K562 (cell line): Measurements from ENCODE around the gene SPHK1. TPM values are rescaled to one million over a fixed set of nuclear protein-coding genes. Genes with fewer than 3 reads are reported as not detected.
A peak's percentile ranks its signal among the peaks of the same experiment; 100 is the strongest.

Source experiments
- CBX3 ChIP-seq, 2 experiments: IDR thresholded peaks; 1 replicate in 1 of 2; 2 replicates in 1 of 2; pipeline ENCODE4 v1.6.1; 2012; ENCODE audit warnings: inconsistent platforms in 2 of 2, low read length in 2 of 2, borderline replicate concordance in 1 of 2, control low read depth in 1 of 2
- CREBBP ChIP-seq: IDR thresholded peaks from one replicate; pipeline ENCODE4 v1.6.1; 2012; ENCODE audit warnings: low read depth, mild to moderate bottlenecking, control low read depth, inconsistent platforms, low read length
- DNMT1 ChIP-seq: fragments of 450-650 bp; IDR thresholded peaks from 2 replicates; pipeline ENCODE4 v1.6.1; 2016; ENCODE audit warnings: antibody characterized with exemption, mild to moderate bottlenecking
- GATAD2A ChIP-seq: fragments of 450-650 bp; IDR thresholded peaks from 2 replicates; pipeline ENCODE4 v1.6.1; 2017
- GTF2E2 ChIP-seq: fragments of 200-800 bp; sonication (Bioruptor generic); IDR thresholded peaks from 2 replicates; pipeline ENCODE4 v1.6.1; 2016; ENCODE audit warnings: missing genetic modification characterization, missing compliant biosample characterization
- NR2C2 ChIP-seq, 2 experiments: fragments of 200-800 bp in 1 of 2; sonication (Bioruptor generic) in 1 of 2; sonication (generic) in 1 of 2; formaldehyde crosslinking in 1 of 2; IDR thresholded peaks; 2 replicates each; pipeline versions ENCODE4 v1.6.1 to v1.8.0; 2016 to 2022; ENCODE audit warnings: mild to moderate bottlenecking in 1 of 2, missing compliant biosample characterization in 1 of 2, missing genetic modification characterization in 1 of 2, missing genetic modification reagents in 1 of 2
- RBM17 ChIP-seq: fragments of 200-400 bp; formaldehyde crosslinking; IDR thresholded peaks from 2 replicates; pipeline ENCODE4 v1.6.1; 2017; ENCODE audit warnings: low read depth, mild to moderate bottlenecking, low read length, borderline replicate concordance
- RBM25 ChIP-seq: fragments of 200-400 bp; formaldehyde crosslinking; IDR thresholded peaks from 2 replicates; pipeline ENCODE4 v1.6.1; 2018; ENCODE audit warnings: low read length, low read depth, moderate library complexity; ENCODE audit not compliant: severe bottlenecking
- RUNX1 ChIP-seq: sonication (generic); IDR thresholded peaks from 2 replicates; pipeline ENCODE4 v1.6.1; 2016; ENCODE audit warnings: antibody characterized with exemption, low read depth
- SMARCA5 ChIP-seq: fragments of 450-650 bp; IDR thresholded peaks from 2 replicates; pipeline ENCODE4 v1.6.1; 2016
- SNRNP70 ChIP-seq: fragments of 200-400 bp; formaldehyde crosslinking; optimal IDR thresholded peaks from 2 replicates; pipeline ENCODE3; 2017; ENCODE audit warnings: low read depth, low read length
- SRSF9 ChIP-seq: fragments of 200-400 bp; formaldehyde crosslinking; IDR thresholded peaks from 2 replicates; pipeline ENCODE4 v1.6.1; 2017; ENCODE audit warnings: low read depth, low read length, borderline replicate concordance
- ZNF436 ChIP-seq: fragments of 250-450, 450-650 bp; sonication (Bioruptor Pico); formaldehyde crosslinking; IDR thresholded peaks from 2 replicates; pipeline ENCODE4 v1.7.0; 2020; ENCODE audit warnings: mild to moderate bottlenecking
- polyA plus RNA-seq, 8 experiments: library from polyadenylated mRNA; depleted of rRNA in 4 of 8; stranded (reverse) in 5 of 8; unstranded in 3 of 8; fragments of >200 nt; fragmentation: Nextera tagmentation in 2 of 8; fragmentation: Illumina TruSeq in 1 of 8; extraction: Ambion mirVana in 2 of 8; extraction: Trizol in 1 of 8; gene quantifications; 2 replicates each; pipeline versions ENCODE4 v1.2.1 to v1.2.3, GENCODE V29; 2011 to 2014; ENCODE audit warnings: inconsistent platforms in 1 of 8, missing spikeins in 1 of 8
- total RNA-seq, 7 experiments: library from RNA; depleted of rRNA in 6 of 7; stranded (reverse); fragments of >200 nt in 6 of 7; fragmentation: Illumina TruSeq in 2 of 7; extraction: Trizol in 2 of 7; gene quantifications; 2 replicates each; pipeline versions ENCODE4 v1.2.1 to v1.2.3, GENCODE V29; 2011 to 2021; ENCODE audit warnings: low replicate concordance in 1 of 7
- TF ChIP-seq, protein P1 (sequence below): fragments of 250-450 bp; sonication (Bioruptor Pico); IDR thresholded peaks from 2 replicates; pipeline ENCODE4 v1.5.0; 2020; ENCODE audit warnings: mild to moderate bottlenecking, borderline replicate concordance
- TF ChIP-seq, protein P2 (sequence below): sonication (generic); formaldehyde crosslinking; IDR thresholded peaks from 2 replicates; pipeline ENCODE4 v1.8.0; 2022; ENCODE audit warnings: mild to moderate bottlenecking, missing genetic modification reagents
- TF ChIP-seq, protein P3 (sequence below): IDR thresholded peaks from 3 replicates; pipeline ENCODE4 v1.6.1; 2011; ENCODE audit warnings: borderline replicate concordance, mild to moderate bottlenecking, moderate library complexity; ENCODE audit not compliant: insufficient read length; ENCODE audit errors: extremely low read depth
- TF ChIP-seq, protein P4 (sequence below): fragments of 250-450 bp; sonication (Bioruptor Pico); IDR thresholded peaks from 2 replicates; pipeline ENCODE4 v1.5.0; 2020; ENCODE audit warnings: mild to moderate bottlenecking
- TF ChIP-seq, protein P5 (sequence below): sonication (generic); formaldehyde crosslinking; IDR thresholded peaks from 2 replicates; pipeline ENCODE4 v1.8.0; 2023; ENCODE audit warnings: mild to moderate bottlenecking, missing genetic modification reagents

Gene SPHK1
- total and polyA plus RNA-seq, 9 of the 15 experiments (the other 6 are each of a cell fraction or from before 2014, with no cell fraction given), result 0.21 to 60.3 (median 14.5) TPM

DNA sequence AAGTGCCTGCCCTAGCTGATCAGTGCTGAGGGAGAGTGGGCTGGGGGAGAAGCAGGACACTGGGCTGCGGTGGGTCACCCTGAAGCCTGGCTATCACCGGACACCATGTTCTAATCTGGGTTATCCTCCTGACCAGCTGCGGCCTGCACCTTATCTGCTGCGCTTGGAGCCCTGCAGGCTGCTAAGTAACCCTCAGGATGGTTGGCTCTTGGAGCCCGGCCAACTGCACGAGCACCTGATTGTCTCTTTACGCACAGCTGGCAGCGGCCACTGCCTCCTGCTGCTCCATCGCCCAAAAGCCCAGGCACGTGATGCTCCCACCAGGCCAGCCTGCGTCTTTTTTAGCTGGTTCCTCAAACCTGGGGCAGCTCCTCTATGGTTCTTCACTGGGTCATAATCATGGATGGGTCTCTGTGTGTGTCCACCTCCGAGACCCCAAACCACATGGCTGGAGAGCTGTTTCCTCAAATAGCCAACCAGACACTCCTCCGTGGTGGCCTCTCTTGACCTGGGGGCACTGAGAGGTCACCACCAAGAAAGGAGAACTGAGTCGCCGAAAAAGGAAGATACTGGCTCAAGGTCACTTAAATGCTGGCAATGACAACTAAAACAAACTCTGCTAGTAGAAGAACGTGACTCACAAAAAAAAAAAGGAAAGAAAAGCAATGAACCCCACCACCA is 21.7 kb downstream of the SPHK1 start (continued):
- TF ChIP-seq CREBBP, result no peak
- TF ChIP-seq ZNF436 (CRISPR knock-in tag), result no peak
- TF ChIP-seq GTF2E2 (tag), result no peak
- no peak for TF ChIP-seq RBM25
- TF ChIP-seq, protein P1, sequence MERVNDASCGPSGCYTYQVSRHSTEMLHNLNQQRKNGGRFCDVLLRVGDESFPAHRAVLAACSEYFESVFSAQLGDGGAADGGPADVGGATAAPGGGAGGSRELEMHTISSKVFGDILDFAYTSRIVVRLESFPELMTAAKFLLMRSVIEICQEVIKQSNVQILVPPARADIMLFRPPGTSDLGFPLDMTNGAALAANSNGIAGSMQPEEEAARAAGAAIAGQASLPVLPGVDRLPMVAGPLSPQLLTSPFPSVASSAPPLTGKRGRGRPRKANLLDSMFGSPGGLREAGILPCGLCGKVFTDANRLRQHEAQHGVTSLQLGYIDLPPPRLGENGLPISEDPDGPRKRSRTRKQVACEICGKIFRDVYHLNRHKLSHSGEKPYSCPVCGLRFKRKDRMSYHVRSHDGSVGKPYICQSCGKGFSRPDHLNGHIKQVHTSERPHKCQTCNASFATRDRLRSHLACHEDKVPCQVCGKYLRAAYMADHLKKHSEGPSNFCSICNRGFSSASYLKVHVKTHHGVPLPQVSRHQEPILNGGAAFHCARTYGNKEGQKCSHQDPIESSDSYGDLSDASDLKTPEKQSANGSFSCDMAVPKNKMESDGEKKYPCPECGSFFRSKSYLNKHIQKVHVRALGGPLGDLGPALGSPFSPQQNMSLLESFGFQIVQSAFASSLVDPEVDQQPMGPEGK (CRISPR knock-in tag), result no peak
- no peak for TF ChIP-seq SNRNP70
- TF ChIP-seq, protein P2, sequence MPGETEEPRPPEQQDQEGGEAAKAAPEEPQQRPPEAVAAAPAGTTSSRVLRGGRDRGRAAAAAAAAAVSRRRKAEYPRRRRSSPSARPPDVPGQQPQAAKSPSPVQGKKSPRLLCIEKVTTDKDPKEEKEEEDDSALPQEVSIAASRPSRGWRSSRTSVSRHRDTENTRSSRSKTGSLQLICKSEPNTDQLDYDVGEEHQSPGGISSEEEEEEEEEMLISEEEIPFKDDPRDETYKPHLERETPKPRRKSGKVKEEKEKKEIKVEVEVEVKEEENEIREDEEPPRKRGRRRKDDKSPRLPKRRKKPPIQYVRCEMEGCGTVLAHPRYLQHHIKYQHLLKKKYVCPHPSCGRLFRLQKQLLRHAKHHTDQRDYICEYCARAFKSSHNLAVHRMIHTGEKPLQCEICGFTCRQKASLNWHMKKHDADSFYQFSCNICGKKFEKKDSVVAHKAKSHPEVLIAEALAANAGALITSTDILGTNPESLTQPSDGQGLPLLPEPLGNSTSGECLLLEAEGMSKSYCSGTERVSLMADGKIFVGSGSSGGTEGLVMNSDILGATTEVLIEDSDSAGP, result no peak
- TF ChIP-seq, protein P3, sequence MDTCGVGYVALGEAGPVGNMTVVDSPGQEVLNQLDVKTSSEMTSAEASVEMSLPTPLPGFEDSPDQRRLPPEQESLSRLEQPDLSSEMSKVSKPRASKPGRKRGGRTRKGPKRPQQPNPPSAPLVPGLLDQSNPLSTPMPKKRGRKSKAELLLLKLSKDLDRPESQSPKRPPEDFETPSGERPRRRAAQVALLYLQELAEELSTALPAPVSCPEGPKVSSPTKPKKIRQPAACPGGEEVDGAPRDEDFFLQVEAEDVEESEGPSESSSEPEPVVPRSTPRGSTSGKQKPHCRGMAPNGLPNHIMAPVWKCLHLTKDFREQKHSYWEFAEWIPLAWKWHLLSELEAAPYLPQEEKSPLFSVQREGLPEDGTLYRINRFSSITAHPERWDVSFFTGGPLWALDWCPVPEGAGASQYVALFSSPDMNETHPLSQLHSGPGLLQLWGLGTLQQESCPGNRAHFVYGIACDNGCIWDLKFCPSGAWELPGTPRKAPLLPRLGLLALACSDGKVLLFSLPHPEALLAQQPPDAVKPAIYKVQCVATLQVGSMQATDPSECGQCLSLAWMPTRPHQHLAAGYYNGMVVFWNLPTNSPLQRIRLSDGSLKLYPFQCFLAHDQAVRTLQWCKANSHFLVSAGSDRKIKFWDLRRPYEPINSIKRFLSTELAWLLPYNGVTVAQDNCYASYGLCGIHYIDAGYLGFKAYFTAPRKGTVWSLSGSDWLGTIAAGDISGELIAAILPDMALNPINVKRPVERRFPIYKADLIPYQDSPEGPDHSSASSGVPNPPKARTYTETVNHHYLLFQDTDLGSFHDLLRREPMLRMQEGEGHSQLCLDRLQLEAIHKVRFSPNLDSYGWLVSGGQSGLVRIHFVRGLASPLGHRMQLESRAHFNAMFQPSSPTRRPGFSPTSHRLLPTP, result no peak
- peak; percentile 92; the same call in 1 of the 2 replicates for TF ChIP-seq RUNX1
- TF ChIP-seq, protein P4, sequence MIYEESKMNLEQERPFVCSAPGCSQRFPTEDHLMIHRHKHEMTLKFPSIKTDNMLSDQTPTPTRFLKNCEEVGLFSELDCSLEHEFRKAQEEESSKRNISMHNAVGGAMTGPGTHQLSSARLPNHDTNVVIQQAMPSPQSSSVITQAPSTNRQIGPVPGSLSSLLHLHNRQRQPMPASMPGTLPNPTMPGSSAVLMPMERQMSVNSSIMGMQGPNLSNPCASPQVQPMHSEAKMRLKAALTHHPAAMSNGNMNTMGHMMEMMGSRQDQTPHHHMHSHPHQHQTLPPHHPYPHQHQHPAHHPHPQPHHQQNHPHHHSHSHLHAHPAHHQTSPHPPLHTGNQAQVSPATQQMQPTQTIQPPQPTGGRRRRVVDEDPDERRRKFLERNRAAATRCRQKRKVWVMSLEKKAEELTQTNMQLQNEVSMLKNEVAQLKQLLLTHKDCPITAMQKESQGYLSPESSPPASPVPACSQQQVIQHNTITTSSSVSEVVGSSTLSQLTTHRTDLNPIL, result no peak
- TF ChIP-seq GATAD2A, result 0 out of 2 replicates have a peak, but pooled peaks have one; percentile 41
- no peak for TF ChIP-seq SMARCA5
- TF ChIP-seq, protein P5, sequence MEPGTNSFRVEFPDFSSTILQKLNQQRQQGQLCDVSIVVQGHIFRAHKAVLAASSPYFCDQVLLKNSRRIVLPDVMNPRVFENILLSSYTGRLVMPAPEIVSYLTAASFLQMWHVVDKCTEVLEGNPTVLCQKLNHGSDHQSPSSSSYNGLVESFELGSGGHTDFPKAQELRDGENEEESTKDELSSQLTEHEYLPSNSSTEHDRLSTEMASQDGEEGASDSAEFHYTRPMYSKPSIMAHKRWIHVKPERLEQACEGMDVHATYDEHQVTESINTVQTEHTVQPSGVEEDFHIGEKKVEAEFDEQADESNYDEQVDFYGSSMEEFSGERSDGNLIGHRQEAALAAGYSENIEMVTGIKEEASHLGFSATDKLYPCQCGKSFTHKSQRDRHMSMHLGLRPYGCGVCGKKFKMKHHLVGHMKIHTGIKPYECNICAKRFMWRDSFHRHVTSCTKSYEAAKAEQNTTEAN (CRISPR knock-in tag), result no peak
- TF ChIP-seq NR2C2 (CRISPR knock-in tag; IDR thresholded peaks at IDR 0.05), result peak; percentile 69; the same call in 1 of the 2 replicates
- TF ChIP-seq NR2C2 (tag; IDR thresholded peaks at IDR 0.05), result peak; percentile 75
- TF ChIP-seq CBX3 (IDR thresholded peaks at IDR 0.05; ENCODE audit: borderline replicate concordance in 1 of 2, low read length in 2 of 2), result 0 out of 3 replicates have a peak, but pooled peaks of 1 of the 2 experiments have one; percentile 35
- TF ChIP-seq DNMT1, result no peak
- TF ChIP-seq RBM17, result no peak
- TF ChIP-seq SRSF9, result no peak
